HEK293 (cell line): ENCODE measurements around the gene BHMT.

Experiments
- CTCF ChIA-PET: fragments of 350-600 bp; formaldehyde crosslinking; extraction: SDS; loops from one replicate; lab custom pipeline; 2021; ENCODE audit warnings: antibody characterized with exemption; lab: Yijun Ruan, JAX
- POLR2A ChIA-PET: fragments of 300-600 bp; formaldehyde crosslinking; extraction: SDS; loops from one replicate; lab custom pipeline; 2020; ENCODE audit warnings: antibody characterized with exemption, inconsistent platforms; lab: Yijun Ruan, JAX
- H3K27ac ChIP-seq: fragments of 200-500 bp; sonication (Bioruptor generic); 2 replicates; pipeline ENCODE4 v1.5.1; 2014; ENCODE audit warnings: low read depth, low read length, control low read depth, inconsistent platforms; ENCODE audit errors: extremely low read depth
- H3K36me3 ChIP-seq, 2 experiments: fragments of 200-500 bp in 1 of 2; sonication (Bioruptor generic) in 1 of 2; 1 replicate in 1 of 2; 2 replicates in 1 of 2; pipeline ENCODE4 v1.5.1; 2014 to 2017; ENCODE audit warnings: inconsistent platforms in 2 of 2, low read length in 2 of 2; ENCODE audit not compliant: control insufficient read depth in 2 of 2, insufficient read depth in 1 of 2
- H3K4me1 ChIP-seq: fragments of 200-500 bp; sonication (Bioruptor generic); 2 replicates; pipeline ENCODE4 v1.5.1; 2014; ENCODE audit warnings: mild to moderate bottlenecking, low read length, inconsistent platforms; ENCODE audit not compliant: control insufficient read depth, insufficient read depth
- H3K4me3 ChIP-seq: 2 replicates; pipeline ENCODE4 v1.5.1; 2011; ENCODE audit warnings: low read depth, mild to moderate bottlenecking, control low read depth, low read length, moderate library complexity
- H3K9me3 ChIP-seq: fragments of 200-500 bp; sonication (Bioruptor generic); 2 replicates; pipeline ENCODE4 v1.5.1; 2014; ENCODE audit warnings: low read depth, low read length, inconsistent platforms; ENCODE audit not compliant: control insufficient read depth, insufficient read depth
- KLF10 ChIP-seq: fragments of 450-650 bp; IDR thresholded peaks from 2 replicates; pipeline ENCODE4 v1.5.1; 2018; ENCODE audit warnings: missing biosample characterization, mild to moderate bottlenecking, missing genetic modification characterization
- TCF7L2 ChIP-seq: IDR thresholded peaks from 2 replicates; pipeline ENCODE4 v1.6.1; 2011; ENCODE audit warnings: low read depth, mild to moderate bottlenecking, inconsistent platforms, low read length, moderate library complexity, borderline replicate concordance
- TRIM28 ChIP-seq: IDR thresholded peaks from 2 replicates; pipeline ENCODE4 v1.6.1; 2011; ENCODE audit warnings: low read length, control low read depth, borderline replicate concordance
- ZBTB20 ChIP-seq: fragments of 450-650 bp; formaldehyde crosslinking; IDR thresholded peaks from 2 replicates; pipeline ENCODE4 v1.5.1; 2016; ENCODE audit warnings: missing biosample characterization, missing genetic modification characterization
- ZFHX2 ChIP-seq: fragments of 450-650 bp; formaldehyde crosslinking; conservative IDR thresholded peaks from 2 replicates; pipeline ENCODE4 v1.5.1; 2016; ENCODE audit warnings: missing biosample characterization, missing genetic modification characterization
- ZNF112 ChIP-seq: fragments of 450-650 bp; formaldehyde crosslinking; IDR thresholded peaks from 2 replicates; pipeline ENCODE4 v1.5.0; 2017; ENCODE audit warnings: missing biosample characterization, missing genetic modification characterization
- ZNF16 ChIP-seq: fragments of 450-650 bp; formaldehyde crosslinking; IDR thresholded peaks from 2 replicates; pipeline ENCODE4 v1.5.1; 2016; ENCODE audit warnings: low read depth, missing biosample characterization, missing genetic modification characterization
- ZNF274 ChIP-seq, 2 experiments: fragments of 200-500 bp in 1 of 2; fragments of 450-650 bp in 1 of 2; sonication (Bioruptor generic) in 1 of 2; formaldehyde crosslinking in 1 of 2; IDR thresholded peaks; 2 replicates each; pipeline versions ENCODE4 v1.5.1 to v1.6.1; 2014 to 2016; ENCODE audit warnings: borderline replicate concordance in 1 of 2, inconsistent platforms in 1 of 2, low read length in 1 of 2, missing biosample characterization in 1 of 2, missing genetic modification characterization in 1 of 2
- ZNF423 ChIP-seq: fragments of 450-650 bp; formaldehyde crosslinking; IDR thresholded peaks from 2 replicates; pipeline ENCODE4 v1.5.1; 2016; ENCODE audit warnings: missing biosample characterization, missing genetic modification characterization
- ZNF433 ChIP-seq: fragments of 450-650 bp; formaldehyde crosslinking; IDR thresholded peaks from 2 replicates; pipeline ENCODE4 v1.5.1; 2016; ENCODE audit warnings: missing biosample characterization, missing genetic modification characterization, low read depth
- ZNF514 ChIP-seq: fragments of 450-650 bp; formaldehyde crosslinking; IDR thresholded peaks from 2 replicates; pipeline ENCODE4 v1.5.1; 2016; ENCODE audit warnings: missing biosample characterization, missing genetic modification characterization
- ZNF521 ChIP-seq: fragments of 450-650 bp; formaldehyde crosslinking; IDR thresholded peaks from 2 replicates; pipeline ENCODE4 v1.5.1; 2017; ENCODE audit warnings: missing biosample characterization, mild to moderate bottlenecking, missing genetic modification characterization
- ZNF530 ChIP-seq: fragments of 450-650 bp; formaldehyde crosslinking; IDR thresholded peaks from 2 replicates; pipeline ENCODE4 v1.5.1; 2016; ENCODE audit warnings: low read depth, missing biosample characterization, missing genetic modification characterization
- ZNF624 ChIP-seq: fragments of 450-650 bp; formaldehyde crosslinking; IDR thresholded peaks from 2 replicates; pipeline ENCODE4 v1.5.1; 2017; ENCODE audit warnings: missing biosample characterization, missing genetic modification characterization
- ZNF654 ChIP-seq: fragments of 450-650 bp; formaldehyde crosslinking; IDR thresholded peaks from 2 replicates; pipeline ENCODE4 v1.5.1; 2016; ENCODE audit warnings: low read depth, missing biosample characterization, missing genetic modification characterization
- ZNF658 ChIP-seq: fragments of 450-650 bp; formaldehyde crosslinking; IDR thresholded peaks from 2 replicates; pipeline ENCODE4; 2016; ENCODE audit warnings: missing biosample characterization, missing genetic modification characterization
- ZNF785 ChIP-seq: fragments of 450-650 bp; formaldehyde crosslinking; IDR thresholded peaks from 2 replicates; pipeline ENCODE4 v1.5.1; 2016; ENCODE audit warnings: missing biosample characterization, missing genetic modification characterization
- ZXDB ChIP-seq: fragments of 450-650 bp; formaldehyde crosslinking; IDR thresholded peaks from 2 replicates; pipeline ENCODE4 v1.5.1; 2016; ENCODE audit warnings: missing biosample characterization, missing genetic modification characterization
- TF ChIP-seq, protein P1 (sequence below): fragments of 450-650 bp; formaldehyde crosslinking; IDR thresholded peaks from 2 replicates; pipeline ENCODE4 v1.5.1; 2016; ENCODE audit warnings: missing biosample characterization, missing genetic modification characterization
- TF ChIP-seq, protein P2 (sequence below): fragments of 450-650 bp; formaldehyde crosslinking; IDR thresholded peaks from 2 replicates; pipeline ENCODE4 v1.5.1; 2016; ENCODE audit warnings: missing biosample characterization, missing genetic modification characterization
- TF ChIP-seq, protein P3 (sequence below): fragments of 450-650 bp; IDR thresholded peaks from 2 replicates; pipeline ENCODE4 v1.5.1; 2018; ENCODE audit warnings: missing biosample characterization, mild to moderate bottlenecking, missing genetic modification characterization
- TF ChIP-seq, protein P4 (sequence below): fragments of 450-650 bp; formaldehyde crosslinking; IDR thresholded peaks from 2 replicates; pipeline ENCODE4 v1.5.1; 2016; ENCODE audit warnings: missing biosample characterization, missing genetic modification characterization, low read depth

The BHMT gene

DNA sequence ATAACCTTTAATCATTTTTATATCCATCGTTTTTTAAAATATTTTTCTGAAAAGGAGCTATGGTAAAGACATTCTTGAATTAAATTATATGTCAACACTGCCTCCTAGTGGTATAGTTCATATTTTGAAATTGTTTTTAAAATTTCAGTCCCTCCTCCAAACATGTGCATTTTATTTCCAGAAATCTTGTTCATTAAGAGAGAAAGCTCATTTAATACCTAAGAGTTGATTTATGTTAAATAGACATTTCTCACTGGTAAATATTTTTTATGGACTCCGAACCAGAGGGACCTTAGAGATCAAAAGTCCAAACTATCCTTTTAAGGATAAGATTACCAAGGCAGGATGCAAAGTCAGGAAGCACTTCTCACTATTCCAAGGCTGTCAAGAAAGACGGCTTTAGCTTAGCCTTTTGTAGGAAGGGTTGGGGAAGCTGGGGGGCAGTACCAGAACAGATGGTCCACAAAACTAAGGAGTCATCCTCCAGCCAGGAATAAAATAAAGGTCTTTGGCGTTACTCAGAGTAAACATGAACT is 21.6 kb downstream of the BHMT start (continued):
- TF ChIP-seq, protein P1, sequence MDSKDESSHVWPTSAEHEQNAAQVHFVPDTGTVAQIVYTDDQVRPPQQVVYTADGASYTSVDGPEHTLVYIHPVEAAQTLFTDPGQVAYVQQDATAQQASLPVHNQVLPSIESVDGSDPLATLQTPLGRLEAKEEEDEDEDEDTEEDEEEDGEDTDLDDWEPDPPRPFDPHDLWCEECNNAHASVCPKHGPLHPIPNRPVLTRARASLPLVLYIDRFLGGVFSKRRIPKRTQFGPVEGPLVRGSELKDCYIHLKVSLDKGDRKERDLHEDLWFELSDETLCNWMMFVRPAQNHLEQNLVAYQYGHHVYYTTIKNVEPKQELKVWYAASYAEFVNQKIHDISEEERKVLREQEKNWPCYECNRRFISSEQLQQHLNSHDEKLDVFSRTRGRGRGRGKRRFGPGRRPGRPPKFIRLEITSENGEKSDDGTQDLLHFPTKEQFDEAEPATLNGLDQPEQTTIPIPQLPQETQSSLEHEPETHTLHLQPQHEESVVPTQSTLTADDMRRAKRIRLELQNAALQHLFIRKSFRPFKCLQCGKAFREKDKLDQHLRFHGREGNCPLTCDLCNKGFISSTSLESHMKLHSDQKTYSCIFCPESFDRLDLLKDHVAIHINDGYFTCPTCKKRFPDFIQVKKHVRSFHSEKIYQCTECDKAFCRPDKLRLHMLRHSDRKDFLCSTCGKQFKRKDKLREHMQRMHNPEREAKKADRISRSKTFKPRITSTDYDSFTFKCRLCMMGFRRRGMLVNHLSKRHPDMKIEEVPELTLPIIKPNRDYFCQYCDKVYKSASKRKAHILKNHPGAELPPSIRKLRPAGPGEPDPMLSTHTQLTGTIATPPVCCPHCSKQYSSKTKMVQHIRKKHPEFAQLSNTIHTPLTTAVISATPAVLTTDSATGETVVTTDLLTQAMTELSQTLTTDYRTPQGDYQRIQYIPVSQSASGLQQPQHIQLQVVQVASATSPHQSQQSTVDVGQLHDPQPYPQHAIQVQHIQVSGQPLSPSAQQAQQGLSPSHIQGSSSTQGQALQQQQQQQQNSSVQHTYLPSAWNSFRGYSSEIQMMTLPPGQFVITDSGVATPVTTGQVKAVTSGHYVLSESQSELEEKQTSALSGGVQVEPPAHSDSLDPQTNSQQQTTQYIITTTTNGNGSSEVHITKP (tag by site-specific recombination) = no peak
- TF ChIP-seq ZXDB (tag by site-specific recombination) (no peak), ZNF530 (tag by site-specific recombination) (no peak), ZNF658 (no peak), ZNF521 (tag by site-specific recombination) (no peak), ZBTB20 (tag by site-specific recombination) (no peak)
- TF ChIP-seq, all 188 proteins: peak for 3

DNA sequence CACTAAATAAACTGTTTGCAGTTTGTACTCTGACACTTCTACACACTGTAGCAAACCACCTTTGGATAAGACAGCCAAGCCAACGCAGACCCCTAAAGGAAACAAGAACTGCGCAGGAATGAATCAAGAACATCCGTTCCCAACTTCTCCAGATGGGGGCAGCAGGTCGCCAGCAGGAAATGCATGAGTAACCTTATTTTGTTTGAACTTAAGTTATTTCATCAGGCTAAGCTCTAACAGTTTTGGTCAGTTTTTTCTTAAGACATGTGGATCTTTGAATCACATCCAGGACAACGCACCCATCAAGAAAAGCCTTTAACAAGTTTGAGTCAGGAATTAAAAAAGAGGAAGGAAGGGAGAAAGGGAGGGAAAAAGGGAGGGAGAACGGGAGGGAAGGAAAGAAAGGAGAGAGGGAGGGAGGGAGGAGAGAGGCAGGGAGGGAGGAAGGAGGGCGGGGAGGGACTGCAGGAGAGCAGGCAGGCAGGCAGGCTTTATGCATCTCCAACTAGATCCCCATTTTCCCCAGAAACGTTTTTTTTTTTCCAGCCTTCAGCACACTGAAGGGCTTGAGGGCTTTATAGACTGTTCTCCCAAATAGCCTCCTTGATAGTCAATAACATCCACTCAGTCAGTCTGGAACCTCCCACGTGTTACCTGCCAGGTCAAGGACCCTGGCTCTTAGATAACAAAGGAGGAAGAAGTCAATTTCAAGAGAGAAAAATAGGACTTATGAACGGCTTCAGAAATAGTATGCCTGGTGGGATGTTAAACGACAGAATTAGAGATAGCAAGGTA is 22.2 kb downstream of the BHMT start:
- CTCF ChIA-PET = interaction anchor here (0.5 to 6.6 kb wide), 65 partner anchors 11 to 1250 kb away, joined by 3 to 303 read pairs (median 4); no protein-coding TSS in a partner anchor
- POLR2A ChIA-PET = interaction anchor here (0.7 to 1.9 kb wide), 3 partner anchors 109 to 364 kb away, joined by 3 to 12 read pairs (median 4); no protein-coding TSS in a partner anchor
- no peaks in the 10 kb centered on the region for H3K9me3 ChIP-seq
- peak overlapping the region; percentile 36; the same call in 1 of the 2 replicates for H3K27ac ChIP-seq
- peak overlapping the region; percentile 33 for H3K4me3 ChIP-seq
- no peaks in the 10 kb centered on the region for H3K4me1 ChIP-seq
- no peaks in the 10 kb centered on the region for H3K36me3 ChIP-seq
- TF ChIP-seq, protein P2, sequence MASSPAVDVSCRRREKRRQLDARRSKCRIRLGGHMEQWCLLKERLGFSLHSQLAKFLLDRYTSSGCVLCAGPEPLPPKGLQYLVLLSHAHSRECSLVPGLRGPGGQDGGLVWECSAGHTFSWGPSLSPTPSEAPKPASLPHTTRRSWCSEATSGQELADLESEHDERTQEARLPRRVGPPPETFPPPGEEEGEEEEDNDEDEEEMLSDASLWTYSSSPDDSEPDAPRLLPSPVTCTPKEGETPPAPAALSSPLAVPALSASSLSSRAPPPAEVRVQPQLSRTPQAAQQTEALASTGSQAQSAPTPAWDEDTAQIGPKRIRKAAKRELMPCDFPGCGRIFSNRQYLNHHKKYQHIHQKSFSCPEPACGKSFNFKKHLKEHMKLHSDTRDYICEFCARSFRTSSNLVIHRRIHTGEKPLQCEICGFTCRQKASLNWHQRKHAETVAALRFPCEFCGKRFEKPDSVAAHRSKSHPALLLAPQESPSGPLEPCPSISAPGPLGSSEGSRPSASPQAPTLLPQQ (tag by site-specific recombination) = peak; percentile 44
- TF ChIP-seq ZNF514 (tag by site-specific recombination) = no peak
- TF ChIP-seq ZNF112 (tag by site-specific recombination) = no peak
- TF ChIP-seq, protein P3, sequence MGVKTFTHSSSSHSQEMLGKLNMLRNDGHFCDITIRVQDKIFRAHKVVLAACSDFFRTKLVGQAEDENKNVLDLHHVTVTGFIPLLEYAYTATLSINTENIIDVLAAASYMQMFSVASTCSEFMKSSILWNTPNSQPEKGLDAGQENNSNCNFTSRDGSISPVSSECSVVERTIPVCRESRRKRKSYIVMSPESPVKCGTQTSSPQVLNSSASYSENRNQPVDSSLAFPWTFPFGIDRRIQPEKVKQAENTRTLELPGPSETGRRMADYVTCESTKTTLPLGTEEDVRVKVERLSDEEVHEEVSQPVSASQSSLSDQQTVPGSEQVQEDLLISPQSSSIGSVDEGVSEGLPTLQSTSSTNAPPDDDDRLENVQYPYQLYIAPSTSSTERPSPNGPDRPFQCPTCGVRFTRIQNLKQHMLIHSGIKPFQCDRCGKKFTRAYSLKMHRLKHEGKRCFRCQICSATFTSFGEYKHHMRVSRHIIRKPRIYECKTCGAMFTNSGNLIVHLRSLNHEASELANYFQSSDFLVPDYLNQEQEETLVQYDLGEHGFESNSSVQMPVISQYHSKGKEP (tag by site-specific recombination) = peak; percentile 50; the same call in 1 of the 2 replicates
- no peak for TF ChIP-seq KLF10 (tag by site-specific recombination)
- no peak for TF ChIP-seq ZNF16 (tag by site-specific recombination)
- no peak for TF ChIP-seq ZFHX2 (tag by site-specific recombination)
- no peak for TF ChIP-seq ZNF785
- peak; percentile 47; the same call in 1 of the 2 replicates for TF ChIP-seq TRIM28
- TF ChIP-seq, protein P1 (tag by site-specific recombination) = peak; percentile 46
- peak; percentile 84 for TF ChIP-seq ZNF654 (tag by site-specific recombination)
- TF ChIP-seq TCF7L2 = no peak
- no peak for TF ChIP-seq ZNF274 (IDR thresholded peaks at IDR 0.05; ENCODE audit: low read length)
- no peak for TF ChIP-seq ZNF274 (tag by site-specific recombination; IDR thresholded peaks at IDR 0.05; ENCODE audit: borderline replicate concordance)
- TF ChIP-seq, protein P4, sequence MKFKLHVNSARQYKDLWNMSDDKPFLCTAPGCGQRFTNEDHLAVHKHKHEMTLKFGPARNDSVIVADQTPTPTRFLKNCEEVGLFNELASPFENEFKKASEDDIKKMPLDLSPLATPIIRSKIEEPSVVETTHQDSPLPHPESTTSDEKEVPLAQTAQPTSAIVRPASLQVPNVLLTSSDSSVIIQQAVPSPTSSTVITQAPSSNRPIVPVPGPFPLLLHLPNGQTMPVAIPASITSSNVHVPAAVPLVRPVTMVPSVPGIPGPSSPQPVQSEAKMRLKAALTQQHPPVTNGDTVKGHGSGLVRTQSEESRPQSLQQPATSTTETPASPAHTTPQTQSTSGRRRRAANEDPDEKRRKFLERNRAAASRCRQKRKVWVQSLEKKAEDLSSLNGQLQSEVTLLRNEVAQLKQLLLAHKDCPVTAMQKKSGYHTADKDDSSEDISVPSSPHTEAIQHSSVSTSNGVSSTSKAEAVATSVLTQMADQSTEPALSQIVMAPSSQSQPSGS (tag by site-specific recombination) = 0 out of 2 replicates have a peak, but pooled peaks have one; percentile 13
- no peak for TF ChIP-seq ZNF624 (tag by site-specific recombination)
- no peak for TF ChIP-seq ZNF433
- no peak for TF ChIP-seq ZNF423 (tag by site-specific recombination)
